ENCODE results near the gene C3orf49.

C3orf49 gene

DNA sequence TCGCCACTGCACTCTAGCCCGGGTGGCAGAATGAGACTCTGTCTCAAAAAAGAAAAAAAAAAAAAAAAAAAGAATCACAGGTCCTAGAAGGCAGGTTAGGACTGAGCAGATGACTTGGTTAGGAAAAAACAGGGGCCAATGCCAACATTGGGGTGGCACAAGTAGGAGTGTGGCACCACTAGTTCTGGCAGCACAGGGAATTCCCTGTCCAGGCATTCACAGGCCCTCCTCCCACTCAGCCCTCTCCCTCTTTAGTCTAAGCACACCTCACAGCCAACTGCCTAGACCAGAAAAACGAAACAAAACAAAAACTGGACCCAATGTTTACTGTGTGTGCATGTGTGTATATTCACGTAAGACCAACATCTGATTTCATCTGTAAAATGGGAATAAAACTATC is 34.0 kb downstream of the C3orf49 start:
- no peak for DNase-seq

DNA sequence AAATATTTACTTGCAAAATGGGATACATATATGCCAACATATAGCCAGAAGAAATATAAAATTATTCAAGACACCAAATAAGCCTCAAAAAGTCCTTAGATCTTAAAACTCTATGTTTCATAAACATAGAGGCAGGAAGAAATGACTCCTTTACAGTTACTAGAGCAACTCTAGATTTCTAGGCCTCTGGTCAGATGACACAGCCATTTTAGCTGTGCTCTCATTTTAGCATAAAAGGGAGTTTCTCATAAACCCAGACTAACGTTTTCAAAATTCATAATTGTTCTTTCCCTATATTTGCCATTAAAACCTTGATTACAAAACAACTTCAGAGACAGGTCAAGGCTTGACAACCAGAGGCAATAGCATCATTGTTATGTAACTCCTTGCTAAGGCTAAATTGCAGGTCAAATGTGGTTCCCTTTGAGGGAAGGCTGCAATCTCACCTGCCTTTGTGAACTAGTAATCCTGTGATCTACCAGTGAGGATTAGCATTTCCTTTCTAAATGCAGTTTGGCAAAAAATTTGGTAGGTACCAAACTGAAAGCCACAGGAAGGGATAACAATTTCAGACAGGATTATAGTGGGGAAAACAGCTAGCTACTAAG is 36.3 kb downstream of the C3orf49 start:
- no peak for DNase-seq

DNA sequence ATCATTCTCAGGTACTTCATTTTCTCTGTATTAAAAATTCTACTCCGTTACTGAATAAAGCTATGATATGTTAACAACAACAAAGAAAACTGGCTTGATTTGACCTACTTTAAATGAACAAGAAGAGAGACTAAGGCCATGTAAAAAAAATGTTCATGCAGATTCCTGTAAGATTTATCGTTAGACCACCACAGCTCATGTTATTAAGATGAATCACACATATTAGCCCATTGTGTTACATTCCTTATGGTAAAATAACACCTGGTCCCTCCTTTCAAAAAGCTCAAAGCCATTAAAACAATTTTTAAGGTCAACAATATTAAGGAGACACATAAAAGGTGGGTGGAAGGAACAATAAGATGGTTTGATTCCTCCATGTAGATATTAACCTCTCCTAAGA is 38.2 kb downstream of the C3orf49 start:
- peak; percentile 53 for DNase-seq

DNA sequence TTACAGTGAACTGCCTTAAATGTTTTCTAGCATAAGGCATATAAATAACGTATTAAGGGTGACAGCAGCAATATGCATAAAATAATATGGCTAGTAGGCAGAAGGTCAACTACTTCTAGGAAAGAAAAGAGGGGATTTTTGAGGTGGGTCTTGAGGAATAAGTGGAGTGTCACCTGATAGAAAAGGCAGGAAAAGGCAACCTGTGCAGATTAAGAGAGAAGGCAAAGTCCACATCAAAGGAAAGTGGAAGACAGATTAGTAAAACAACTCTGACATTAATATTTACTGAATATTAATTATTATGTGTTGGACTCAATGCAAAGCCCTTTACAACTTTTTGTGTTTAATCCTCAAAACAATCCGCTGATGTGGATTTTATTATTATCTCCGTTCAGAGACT is 41.7 kb downstream of the C3orf49 start:
- no peak for DNase-seq

DNA sequence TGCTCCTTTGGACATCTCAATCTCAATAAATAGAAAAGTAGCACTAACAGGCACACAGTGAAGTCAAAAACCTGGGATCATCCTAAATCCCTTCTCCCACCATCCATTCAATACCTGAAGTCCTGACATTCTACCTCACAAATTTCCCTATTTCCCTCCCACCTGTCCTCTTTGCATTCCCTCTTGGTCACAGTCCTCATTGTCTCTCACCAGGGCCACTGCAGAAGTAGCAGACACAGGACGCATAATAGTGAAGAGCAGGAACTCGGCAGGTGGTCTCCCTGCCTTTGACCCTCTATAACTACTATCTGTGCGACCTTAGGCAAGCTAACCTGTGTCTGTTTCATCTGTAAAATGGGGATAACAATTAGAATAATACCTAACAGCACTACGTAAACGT is 42.2 kb downstream of the C3orf49 start:
- DNase-seq: no peak

DNA sequence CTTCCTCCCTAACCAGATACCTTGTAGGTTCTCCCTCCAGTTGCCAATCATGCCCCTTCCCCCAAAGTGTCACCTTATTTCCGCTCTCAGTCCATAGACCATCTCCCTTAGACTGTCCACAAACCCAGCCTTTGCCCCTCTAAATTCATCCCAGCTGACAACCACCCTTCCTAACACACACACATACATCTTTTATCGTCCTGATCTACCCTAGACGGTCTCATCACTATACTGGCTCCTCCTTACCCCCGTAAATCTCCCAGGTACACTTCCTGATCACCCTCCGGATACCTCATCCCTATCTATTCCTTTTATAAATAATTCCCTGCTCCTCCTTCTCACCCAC is 43.7 kb downstream of the C3orf49 start:
- DNase-seq: peak; percentile 5

DNA sequence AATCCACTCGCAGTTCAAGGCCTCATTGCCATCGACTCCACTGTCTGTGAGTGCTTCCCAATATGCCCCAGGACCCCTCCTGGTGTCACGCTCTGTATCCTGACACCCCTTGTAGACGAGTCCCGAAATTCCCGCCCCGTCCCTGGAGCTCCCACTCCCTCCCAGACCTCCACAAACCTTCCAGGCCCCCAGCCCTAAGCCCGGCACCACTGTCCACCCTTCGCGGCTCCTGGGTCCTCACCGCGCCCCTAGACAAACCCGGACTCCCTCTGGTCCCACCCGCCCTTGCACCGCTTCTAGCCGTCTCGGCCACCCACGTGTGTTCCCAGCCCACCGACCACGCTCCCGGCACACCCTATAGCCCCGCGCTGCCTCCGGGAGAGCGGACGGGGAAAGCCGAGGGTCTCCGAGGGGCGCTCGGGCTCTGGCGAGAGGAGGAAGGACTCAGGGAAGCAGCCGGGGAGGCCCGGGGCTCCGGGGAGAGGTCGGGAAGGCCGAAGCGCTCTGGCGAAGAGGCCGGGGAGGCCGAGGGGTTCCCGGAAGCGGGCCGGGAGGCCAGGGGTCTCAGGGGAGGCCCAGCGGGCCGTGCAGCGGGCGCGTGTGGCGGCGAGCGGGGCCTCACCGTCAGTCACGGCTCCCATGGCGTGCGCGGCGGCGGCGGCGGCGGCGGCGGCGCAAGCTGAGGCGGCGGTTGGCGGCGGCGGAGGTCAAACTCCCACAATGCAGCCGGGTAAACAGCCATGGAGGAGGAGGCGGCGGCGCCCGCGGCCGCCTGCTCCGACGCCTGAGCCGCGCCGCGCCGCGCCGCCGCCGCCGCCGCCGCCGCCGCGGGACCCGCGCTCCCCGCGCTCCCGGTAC is 44.3 kb downstream of the C3orf49 start, which contains the start of the genes ATXN7 and THOC7:
Gene ATXN7, plus strand, starts transcription at position 718 of the 858 bp plus-strand sequence. CDS start 48,732 bp downstream, outside the sequence.
Gene THOC7, minus strand, starts transcription at position 656 of the 858 bp plus-strand sequence. Its CDS starts 15 bp downstream, at position 641.
- no peak for DNase-seq

DNA sequence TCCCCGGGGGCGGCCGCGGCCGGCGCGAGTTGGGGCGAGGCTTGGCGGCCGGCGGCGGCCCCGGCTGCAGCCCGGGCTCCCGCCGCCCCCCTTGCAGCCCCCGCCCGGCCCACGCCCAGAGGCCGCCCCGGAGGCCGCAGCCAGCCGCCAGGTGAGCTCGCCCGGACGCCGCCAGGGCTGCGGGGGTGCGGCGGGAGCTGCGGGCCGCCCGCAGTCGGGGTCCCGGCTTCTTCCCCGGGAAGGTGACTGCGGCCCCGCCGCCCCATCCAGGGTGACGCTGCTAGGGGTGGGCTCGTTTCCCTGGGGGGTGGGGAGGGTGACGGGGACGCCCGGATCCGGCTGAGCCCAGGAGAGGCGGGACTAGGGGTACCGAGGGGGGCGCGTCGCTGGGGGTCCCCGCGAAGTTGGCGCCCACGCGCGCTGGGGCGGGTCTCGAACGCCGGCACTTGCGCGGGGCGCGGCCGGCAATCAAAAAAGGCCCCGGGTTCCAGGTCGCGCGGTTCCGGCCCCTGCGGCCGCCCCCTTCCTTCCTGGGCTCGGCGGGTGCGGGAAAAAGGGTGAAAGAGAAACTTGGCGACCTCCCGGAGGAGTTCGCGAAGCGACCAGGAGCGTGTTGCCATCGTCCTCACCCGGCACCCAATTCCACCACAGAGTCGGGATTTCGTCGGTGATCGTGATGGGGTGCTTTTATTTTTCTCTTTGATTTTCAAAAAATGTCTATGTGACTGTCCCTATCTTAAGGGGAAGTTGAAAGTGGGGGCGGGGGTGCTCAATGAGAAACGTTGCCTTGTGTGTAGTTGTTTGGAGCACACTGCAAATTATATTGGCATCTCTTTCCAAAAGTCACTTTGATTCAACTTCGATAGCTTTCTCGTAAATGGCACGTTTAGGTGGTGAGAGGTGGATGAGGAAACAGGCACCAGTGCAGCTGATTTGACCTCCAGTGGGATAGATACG is 45.2 kb downstream of the C3orf49 start:
- DNase-seq: peak; percentile 30

DNA sequence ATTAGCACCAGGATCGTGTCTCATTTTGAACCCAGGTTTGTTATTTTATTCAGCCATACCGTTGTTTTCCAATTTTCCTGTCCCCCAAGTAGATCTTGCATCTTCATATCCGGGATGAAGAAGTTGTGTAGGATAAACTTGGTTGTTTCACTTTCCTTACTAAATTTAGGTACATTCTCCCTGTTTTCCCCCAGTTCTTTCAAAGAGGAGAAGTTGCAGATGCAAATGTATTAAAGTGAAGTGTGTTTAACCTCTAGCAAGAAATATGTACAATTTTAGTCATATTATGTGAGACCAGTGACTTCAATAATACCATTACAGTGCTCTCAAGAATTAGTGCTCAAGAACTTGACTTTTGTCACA is 45.8 kb downstream of the C3orf49 start:
- DNase-seq: no peak

DNA sequence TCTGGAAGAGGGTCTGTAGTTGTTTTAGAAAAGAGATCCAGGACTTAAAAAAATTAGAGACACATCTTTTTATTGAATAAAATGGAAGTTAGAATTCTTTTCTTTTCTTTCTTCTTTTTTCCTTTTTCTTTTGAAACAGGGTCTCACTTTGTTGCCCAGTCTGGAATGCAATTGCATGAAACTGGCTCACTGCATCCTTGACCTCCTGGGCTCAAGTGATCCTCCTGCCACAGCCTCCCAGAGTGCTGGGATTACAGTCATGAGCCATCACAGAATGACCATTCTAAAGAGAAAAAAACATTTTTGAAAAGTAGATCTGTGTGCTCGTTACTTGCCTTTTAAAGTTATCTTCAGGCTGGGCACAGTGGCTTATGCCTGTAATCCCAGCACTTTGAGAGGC is 48.1 kb downstream of the C3orf49 start:
- no peak for DNase-seq

DNA sequence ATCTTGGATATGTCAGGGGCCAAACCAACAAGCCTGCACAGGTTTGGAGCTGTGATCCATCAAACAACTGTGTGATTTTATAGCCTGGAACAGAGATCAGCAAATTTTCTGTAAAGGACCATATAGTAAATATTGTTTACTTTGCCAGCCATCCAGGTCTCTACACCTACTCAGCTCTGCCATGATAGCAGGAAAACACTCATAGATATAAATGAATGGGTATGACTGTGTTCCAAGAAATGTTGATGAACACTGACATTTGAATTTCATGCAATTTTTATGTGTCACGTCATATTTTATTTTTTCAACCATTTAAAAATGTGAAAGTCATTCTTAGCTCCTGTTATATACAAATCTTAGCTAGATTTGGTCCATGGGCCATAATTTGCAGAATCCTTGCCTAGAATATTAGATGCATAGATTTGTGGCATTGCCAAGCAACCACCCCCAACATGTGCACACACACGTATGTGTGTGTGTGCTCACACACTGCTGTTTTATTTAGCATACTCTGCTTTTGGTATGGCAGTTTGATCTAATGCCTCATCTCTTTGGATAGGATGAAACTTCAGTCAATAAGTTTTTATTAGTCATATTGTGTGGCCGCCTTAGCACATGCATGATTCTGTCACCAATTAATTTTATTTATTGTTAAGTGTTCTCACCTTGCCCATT is 51.0 kb downstream of the C3orf49 start:
- DNase-seq: no peak

DNA sequence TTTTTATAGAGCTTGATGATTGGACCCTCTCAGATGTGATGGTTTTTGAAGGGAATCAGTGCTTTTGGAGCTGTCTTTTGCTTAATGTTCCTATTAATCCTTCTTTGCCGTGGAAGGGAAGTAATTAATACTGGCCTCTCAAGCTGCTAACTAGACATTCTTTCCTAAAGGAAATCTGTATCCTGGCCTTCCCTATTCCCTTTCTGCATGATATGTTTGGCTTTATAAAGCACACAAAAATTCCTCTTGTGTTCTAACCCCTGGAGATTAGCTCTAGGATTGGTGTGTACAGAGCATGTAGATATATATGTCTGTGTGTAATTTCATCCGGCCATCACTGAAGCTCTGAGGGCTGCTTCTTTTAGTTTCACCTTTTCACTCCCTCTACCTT is 51.5 kb downstream of the C3orf49 start:
- DNase-seq: no peak

DNA sequence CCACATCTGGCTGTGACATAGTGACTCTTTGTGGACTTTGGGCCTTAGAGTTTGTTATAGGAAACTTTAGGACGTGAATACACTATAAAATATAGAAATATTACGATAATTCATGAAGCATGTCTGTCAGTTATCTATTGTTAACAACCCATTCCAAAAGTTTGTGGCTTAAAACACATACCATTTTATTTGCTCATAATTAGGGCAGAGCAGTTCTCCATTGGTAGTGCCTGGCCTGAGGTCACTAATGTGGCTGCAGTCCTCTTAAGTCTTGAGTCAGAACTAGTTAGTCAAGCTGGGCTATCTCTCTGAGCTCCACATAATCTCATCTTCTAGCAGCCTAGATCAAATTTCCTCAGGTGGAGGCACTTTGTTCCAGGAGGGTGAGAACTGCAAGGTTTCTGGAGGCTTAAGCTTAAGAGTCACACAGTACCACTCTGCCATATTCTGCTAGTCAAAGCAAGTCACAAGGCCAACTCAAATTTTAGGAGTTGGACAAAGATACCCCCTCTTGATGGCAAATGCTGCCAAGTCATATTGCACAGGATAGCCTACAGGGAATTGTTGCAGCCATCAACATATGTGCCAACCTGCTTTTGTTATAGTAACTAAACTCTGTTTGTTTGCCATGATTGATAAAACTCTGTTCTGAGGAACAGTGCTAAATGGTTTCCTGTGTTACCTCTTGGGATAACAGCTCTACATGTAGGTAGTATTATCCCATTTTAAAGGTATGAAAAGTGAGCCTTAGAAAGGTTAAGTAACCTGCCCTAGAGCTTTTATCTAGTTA is 53.2 kb downstream of the C3orf49 start:
- DNase-seq: peak; percentile 38

DNA sequence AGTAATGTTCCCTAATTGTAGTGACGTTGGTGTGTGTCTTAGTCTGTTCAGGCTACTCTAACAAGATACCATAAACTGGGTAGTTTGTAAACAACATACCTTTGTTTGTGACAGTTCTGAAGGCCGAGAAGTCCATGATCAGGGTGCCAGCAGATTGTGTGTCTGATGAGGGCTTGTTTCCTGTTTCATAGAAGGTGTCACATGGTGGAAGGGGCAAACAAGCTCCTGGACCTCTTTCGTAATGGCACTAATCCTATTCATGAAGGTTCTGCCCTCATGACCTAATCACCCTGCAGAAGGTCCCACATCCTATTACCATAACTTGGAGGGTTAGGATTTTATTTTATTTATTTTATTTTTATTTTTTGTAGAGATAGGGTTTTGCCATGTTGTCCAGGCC is 55.7 kb downstream of the C3orf49 start:
- DNase-seq: no peak

DNA sequence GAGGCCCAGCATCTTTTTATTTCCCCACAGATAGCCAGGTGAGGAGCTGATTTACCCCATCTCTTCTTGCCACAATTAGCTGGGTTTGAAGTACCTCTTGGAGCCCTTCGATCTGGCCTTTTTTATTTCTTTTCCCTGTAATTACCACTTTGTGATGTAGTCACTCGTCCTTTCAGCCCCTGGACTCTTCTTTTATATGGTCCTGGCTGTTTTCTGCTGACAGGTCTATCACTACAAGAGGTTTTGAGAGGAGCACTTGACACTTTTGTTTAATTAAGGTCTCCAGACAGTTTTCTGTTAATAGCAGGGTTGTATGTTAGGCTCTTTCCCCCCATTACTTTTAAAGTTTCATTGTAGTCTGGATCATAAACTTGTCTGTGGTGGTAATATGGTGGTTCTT is 56.4 kb downstream of the C3orf49 start:
- DNase-seq: no peak

DNA sequence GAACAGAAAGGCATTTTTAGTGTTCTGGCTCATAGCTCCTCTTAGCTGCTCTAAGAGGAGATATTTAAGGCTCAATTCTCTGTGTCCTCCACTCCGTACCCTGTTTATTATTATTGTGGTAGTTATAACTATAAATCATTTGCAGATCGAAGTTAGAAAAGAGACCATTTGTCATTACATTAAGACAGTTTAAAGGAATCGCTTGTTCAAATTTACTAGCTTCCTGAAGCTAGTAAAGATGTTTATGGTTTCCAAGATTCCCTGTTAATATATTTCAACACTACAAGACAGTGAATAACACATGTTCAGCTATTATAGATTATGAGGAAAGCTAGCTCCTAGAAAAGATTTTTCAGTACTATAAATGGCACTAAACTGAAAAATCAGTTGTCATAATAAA is 57.2 kb downstream of the C3orf49 start:
- no peak for DNase-seq

DNA sequence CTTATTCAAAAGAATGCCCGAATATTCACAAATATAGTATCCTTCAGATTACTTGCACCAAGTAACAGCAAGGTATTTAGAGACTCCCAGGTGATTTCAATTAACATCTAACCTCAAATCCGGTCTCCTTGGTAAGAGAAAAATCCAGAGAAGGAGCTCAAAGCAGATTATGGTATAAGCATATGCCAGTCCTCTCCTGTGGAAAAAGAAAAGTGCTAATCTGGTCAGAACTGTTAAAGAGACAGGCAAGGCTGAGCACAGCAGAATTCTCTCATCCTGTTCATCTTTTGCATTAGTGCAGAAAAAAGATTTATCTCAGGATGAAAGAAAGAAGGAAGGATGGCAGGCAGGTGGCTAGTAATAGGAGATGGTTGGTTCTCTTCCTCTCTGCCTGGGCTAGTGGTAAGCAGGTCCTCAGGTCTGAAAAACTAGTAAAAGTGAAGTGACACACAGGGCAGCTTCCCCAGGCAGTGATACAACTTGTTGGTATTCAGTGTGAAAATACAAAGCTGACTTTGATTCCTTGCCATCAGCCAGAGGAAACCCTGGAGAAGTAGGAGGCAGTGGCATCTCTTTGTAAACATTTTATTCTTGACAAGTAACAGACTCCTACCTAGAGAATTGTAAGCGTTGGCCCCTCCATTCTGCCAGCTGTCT is 58.8 kb downstream of the C3orf49 start:
- peak; percentile 10 for DNase-seq

DNA sequence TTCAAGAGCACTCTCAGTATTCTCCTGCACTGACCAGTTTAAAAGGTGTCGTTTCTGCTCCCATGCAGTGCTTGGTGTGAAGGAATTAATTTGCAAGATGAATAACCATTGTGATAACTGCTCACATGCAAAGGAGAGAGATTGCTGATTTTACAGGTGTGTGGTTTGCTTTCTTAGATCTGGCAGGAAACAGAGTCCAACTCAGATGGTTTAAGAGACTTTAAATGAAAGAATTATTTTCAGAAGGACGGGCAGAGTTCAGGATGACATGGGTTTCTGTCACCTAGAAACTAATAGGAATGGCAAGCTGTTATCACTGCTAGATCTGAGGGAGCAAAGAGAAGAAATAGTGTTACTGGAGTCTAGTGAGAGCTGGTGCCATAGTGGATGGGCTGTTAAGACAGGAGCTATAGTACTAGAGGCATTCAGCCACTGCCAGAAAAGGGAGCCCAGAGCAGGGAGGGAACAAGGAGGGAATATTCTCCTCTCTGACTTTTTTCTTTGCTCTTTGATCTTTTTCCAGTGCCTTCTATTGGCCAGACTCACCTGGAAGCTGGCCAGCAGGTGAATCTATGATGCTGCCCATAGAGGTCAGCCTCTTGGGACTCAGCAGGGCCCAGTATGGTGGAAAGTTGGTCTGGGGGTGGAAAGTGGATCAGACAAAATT is 59.4 kb downstream of the C3orf49 start:
- DNase-seq: no peak

DNA sequence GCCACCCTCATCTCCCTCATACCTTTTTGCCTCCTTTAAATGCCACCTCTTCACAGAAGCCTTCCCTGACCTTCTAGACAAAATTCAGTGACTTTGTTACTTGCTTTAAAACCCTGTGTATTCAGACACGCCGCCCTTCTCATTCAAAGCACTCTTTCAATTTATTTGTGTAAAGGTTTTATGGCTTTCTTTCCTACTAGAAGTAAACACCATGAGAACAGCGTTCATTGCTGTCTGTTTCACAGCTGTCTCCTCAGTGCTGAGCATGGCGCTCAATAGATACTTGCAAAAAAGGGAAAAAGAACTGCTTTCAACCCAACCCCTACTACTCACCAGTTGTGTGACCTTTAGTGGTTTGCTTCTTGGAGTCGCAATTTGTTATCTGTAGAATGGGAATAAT is 61.6 kb downstream of the C3orf49 start:
- DNase-seq: no peak

DNA sequence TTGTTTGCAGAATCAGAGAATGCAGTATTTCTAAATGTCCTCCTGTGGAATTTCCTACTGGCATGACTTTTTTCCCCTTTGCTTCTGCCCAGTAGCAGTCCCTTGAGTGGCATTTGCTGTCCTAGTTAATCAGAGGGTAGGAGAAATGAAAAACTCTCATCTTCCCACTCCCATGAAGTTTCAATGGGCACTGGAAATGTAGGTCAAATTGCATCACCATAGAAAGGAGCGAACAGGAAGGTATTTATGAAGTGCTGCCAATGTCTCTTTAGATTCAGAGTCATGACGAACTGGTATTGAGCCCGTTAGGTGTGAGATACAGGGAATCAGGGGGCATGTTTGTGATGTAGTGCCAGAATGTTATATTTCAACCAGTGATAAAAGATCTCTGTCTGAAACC is 67.8 kb downstream of the C3orf49 start:
- DNase-seq: no peak

DNA sequence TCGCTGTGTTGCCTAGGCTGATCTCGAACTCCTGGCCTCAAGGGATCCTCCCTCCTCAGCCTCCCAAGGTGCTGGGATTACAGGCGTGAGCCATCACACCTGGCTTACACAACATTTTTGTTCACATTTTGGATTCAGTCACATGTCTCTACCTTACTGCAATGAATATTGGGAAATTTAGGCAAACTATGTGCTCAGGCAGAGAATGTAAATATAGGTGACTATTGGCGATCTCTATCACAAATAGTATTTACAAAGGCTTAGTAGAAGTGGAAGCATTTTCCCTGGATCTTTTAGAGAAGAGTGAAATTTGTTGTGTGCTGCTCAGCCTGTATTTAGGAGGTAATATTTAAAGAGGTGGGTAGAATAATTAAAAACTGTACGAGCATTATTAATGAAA is 72.4 kb downstream of the C3orf49 start:
- DNase-seq: no peak
